ENCODE data around the gene ZNF407. TPM values are rescaled to one million over a fixed set of nuclear protein-coding genes. Genes with fewer than 3 reads are reported as not detected.

ZNF407 gene
- total and polyA plus RNA-seq, 2 experiments from 2014 or later = 2.1 to 10.4 TPM

DNA sequence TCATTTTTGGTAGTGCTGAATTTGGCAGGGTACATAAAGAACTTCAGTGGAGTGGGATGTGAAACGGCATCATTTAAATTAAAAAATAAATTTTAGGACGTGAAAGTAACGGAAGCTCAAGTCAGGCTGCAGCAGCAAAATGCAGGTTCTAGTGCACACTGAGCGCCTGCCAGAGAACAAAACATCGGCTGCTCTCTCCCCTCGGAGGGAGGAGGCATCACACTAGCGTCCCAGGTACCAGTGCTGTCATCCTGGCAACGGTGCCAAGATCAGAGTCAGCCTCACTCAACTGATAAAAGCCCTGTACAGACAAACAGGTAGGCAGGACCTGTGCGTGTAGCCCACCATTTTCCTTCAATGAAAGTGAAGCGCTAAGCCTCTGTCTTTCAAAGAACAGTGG, 349.7 kb downstream of the ZNF407 start (continued):
- TF ChIP-seq, protein P1, sequence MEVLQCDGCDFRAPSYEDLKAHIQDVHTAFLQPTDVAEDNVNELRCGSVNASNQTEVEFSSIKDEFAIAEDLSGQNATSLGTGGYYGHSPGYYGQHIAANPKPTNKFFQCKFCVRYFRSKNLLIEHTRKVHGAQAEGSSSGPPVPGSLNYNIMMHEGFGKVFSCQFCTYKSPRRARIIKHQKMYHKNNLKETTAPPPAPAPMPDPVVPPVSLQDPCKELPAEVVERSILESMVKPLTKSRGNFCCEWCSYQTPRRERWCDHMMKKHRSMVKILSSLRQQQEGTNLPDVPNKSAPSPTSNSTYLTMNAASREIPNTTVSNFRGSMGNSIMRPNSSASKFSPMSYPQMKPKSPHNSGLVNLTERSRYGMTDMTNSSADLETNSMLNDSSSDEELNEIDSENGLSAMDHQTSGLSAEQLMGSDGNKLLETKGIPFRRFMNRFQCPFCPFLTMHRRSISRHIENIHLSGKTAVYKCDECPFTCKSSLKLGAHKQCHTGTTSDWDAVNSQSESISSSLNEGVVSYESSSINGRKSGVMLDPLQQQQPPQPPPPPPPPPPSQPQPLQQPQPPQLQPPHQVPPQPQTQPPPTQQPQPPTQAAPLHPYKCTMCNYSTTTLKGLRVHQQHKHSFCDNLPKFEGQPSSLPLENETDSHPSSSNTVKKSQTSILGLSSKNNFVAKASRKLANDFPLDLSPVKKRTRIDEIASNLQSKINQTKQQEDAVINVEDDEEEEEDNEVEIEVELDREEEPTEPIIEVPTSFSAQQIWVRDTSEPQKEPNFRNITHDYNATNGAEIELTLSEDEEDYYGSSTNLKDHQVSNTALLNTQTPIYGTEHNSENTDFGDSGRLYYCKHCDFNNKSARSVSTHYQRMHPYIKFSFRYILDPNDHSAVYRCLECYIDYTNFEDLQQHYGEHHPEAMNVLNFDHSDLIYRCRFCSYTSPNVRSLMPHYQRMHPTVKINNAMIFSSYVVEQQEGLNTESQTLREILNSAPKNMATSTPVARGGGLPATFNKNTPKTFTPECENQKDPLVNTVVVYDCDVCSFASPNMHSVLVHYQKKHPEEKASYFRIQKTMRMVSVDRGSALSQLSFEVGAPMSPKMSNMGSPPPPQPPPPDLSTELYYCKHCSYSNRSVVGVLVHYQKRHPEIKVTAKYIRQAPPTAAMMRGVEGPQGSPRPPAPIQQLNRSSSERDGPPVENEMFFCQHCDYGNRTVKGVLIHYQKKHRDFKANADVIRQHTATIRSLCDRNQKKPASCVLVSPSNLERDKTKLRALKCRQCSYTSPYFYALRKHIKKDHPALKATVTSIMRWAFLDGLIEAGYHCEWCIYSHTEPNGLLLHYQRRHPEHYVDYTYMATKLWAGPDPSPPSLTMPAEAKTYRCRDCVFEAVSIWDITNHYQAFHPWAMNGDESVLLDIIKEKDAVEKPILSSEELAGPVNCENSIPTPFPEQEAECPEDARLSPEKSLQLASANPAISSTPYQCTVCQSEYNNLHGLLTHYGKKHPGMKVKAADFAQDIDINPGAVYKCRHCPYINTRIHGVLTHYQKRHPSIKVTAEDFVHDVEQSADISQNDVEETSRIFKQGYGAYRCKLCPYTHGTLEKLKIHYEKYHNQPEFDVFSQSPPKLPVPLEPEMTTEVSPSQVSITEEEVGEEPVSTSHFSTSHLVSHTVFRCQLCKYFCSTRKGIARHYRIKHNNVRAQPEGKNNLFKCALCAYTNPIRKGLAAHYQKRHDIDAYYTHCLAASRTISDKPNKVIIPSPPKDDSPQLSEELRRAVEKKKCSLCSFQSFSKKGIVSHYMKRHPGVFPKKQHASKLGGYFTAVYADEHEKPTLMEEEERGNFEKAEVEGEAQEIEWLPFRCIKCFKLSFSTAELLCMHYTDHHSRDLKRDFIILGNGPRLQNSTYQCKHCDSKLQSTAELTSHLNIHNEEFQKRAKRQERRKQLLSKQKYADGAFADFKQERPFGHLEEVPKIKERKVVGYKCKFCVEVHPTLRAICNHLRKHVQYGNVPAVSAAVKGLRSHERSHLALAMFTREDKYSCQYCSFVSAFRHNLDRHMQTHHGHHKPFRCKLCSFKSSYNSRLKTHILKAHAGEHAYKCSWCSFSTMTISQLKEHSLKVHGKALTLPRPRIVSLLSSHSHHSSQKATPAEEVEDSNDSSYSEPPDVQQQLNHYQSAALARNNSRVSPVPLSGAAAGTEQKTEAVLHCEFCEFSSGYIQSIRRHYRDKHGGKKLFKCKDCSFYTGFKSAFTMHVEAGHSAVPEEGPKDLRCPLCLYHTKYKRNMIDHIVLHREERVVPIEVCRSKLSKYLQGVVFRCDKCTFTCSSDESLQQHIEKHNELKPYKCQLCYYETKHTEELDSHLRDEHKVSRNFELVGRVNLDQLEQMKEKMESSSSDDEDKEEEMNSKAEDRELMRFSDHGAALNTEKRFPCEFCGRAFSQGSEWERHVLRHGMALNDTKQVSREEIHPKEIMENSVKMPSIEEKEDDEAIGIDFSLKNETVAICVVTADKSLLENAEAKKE (CRISPR knock-in tag; IDR thresholded peaks at IDR 0.05) = no peak
- no peak for TF ChIP-seq ZNF331 (CRISPR knock-in tag; IDR thresholded peaks at IDR 0.05; ENCODE audit: low read depth)
- no peak for TF ChIP-seq JUNB (IDR thresholded peaks at IDR 0.05; ENCODE audit: unreplicated experiment)
- no peak for TF ChIP-seq CREB1 (CRISPR knock-in tag; IDR thresholded peaks at IDR 0.05; ENCODE audit: low read depth)
- TF ChIP-seq NANOG (IDR thresholded peaks at IDR 0.05; ENCODE audit: borderline replicate concordance) = no peak

DNA sequence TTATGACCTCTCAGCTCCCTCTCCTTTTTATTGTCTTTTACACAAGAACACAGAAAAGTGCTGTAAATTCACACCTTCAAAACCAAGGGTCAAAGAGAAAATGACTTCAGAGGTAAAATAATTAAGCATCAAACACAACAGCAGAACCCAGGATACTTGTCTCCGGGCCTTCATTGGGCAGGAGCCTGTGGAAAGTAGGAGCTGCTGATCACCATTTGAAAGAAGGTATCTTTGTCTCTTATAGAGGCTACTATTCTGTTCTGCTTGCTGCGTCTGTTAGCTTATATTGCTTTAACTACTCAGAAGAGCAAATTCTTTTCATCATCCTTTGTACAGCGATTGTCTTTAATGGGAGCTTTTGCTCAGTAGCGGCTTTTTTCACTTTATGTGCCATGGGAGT, 350.2 kb downstream of the ZNF407 start:
- peaks cover 51% of the 10 kb centered on the region for H3K4me1 ChIP-seq (ENCODE audit: insufficient read depth)
- H3K4me1 Mint-ChIP-seq = peaks cover 59% of the 10 kb centered on the region
- H3K36me3 Mint-ChIP-seq (ENCODE audit: low read depth) = no peaks in the 10 kb centered on the region
- H4K20me1 ChIP-seq (replicated peaks; ENCODE audit: insufficient read depth) = no peaks in the 10 kb centered on the region
- H3K4me3 ChIP-seq = no peak overlapping the region
- peak overlapping the region; percentile 84 for H3K27ac Mint-ChIP-seq
- peak; percentile 87 for ATAC-seq
- no peaks in the 10 kb centered on the region for H3F3A ChIP-seq (replicated peaks; ENCODE audit: low read depth)
- peak; percentile 49 for DNase-seq (ENCODE audit: low spot score)
- H3K27ac ChIP-seq (ENCODE audit: low read depth) = peak overlapping the region; percentile 67
- H3K36me3 ChIP-seq (ENCODE audit: insufficient read depth) = no peaks in the 10 kb centered on the region
- H3K27me3 ChIP-seq (ENCODE audit: insufficient read depth) = no peaks in the 10 kb centered on the region
- H3K27me3 Mint-ChIP-seq (ENCODE audit: insufficient read depth, low read depth, poor library complexity) = peaks cover 4% of the 10 kb centered on the region
- H3K4me3 Mint-ChIP-seq = no peak overlapping the region
- H3K9me2 ChIP-seq (ENCODE audit: insufficient read depth) = no peaks in the 10 kb centered on the region; the same call in 1 of the 2 replicates
- peak overlapping the region; percentile 49; the same call in 1 of the 2 replicates for H2AFZ ChIP-seq
- H3K4me2 ChIP-seq = peak overlapping the region; percentile 45; the same call in 1 of the 2 replicates
- H3K79me2 ChIP-seq (replicated peaks; ENCODE audit: insufficient read depth) = no peaks in the 10 kb centered on the region
- H3K9me3 Mint-ChIP-seq = no peaks in the 10 kb centered on the region; the same call in 2 of the 3 replicates
- TF ChIP-seq, protein P1 (CRISPR knock-in tag; IDR thresholded peaks at IDR 0.05) = no peak
- no peak for TF ChIP-seq ZNF331 (CRISPR knock-in tag; IDR thresholded peaks at IDR 0.05; ENCODE audit: low read depth)
- TF ChIP-seq EZH2 (IDR thresholded peaks at IDR 0.05; ENCODE audit: low read depth, unreplicated experiment) = no peak
- TF ChIP-seq CREB1 (CRISPR knock-in tag; IDR thresholded peaks at IDR 0.05; ENCODE audit: low read depth) = no peak
- no peak for TF ChIP-seq POLR2AphosphoS5 (IDR thresholded peaks at IDR 0.05; ENCODE audit: low read depth)
- no peak for TF ChIP-seq CTCF (conservative IDR thresholded peaks at IDR 0.05; ENCODE audit: low read depth in 2 of 2)
